Fibroblast of lung (primary cell): ENCODE results near the gene SENP3. TPM values are rescaled to one million over a fixed set of nuclear protein-coding genes. Genes with fewer than 3 reads are reported as not detected.

Experiments
- DNase-seq, 2 donors: peaks; one replicate each; pipeline versions ENCODE4 v3.0.0 to v3.0.0-alpha.2; 2010; ENCODE audit warnings: low read depth in 2 of 2
- H2AFZ ChIP-seq: 2 replicates; pipeline ENCODE4 v1.5.1; 2012; ENCODE audit warnings: low read length, control low read depth, inconsistent platforms
- H3K27ac ChIP-seq: 2 replicates; pipeline ENCODE4 v1.5.1; 2011; ENCODE audit warnings: low read length, control low read depth; ENCODE audit not compliant: insufficient read depth
- H3K27me3 ChIP-seq: 2 replicates; pipeline ENCODE4 v1.5.1; 2011; ENCODE audit warnings: mild to moderate bottlenecking, low read length; ENCODE audit not compliant: control insufficient read depth, insufficient read depth
- H3K36me3 ChIP-seq: 2 replicates; pipeline ENCODE4 v1.5.1; 2011; ENCODE audit warnings: low read length; ENCODE audit not compliant: control insufficient read depth, insufficient read depth
- H3K4me1 ChIP-seq: 2 replicates; pipeline ENCODE4 v1.5.1; 2011; ENCODE audit warnings: low read length; ENCODE audit not compliant: control insufficient read depth, insufficient read depth; ENCODE audit errors: extremely low read depth
- H3K4me2 ChIP-seq: 2 replicates; pipeline ENCODE4 v1.5.1; 2011; ENCODE audit warnings: low read length, control low read depth; ENCODE audit not compliant: insufficient read depth; ENCODE audit errors: extremely low read depth
- H3K4me3 ChIP-seq, 4 experiments: fragments of 200-600 bp in 1 of 4; sonication (generic) in 1 of 4; replicated peaks in 1 of 4; 2 replicates each; pipeline ENCODE4 v1.5.1; 2011 to 2016; ENCODE audit warnings: low read length in 4 of 4, low read depth in 3 of 4, mild to moderate bottlenecking in 3 of 4, control low read depth in 2 of 4, inconsistent platforms in 1 of 4, mixed read lengths in 1 of 4; ENCODE audit not compliant: insufficient read depth in 1 of 4; ENCODE audit errors: control extremely low read depth in 1 of 4
- H3K79me2 ChIP-seq: 2 replicates; pipeline ENCODE4 v1.5.1; 2012; ENCODE audit warnings: mild to moderate bottlenecking, low read length, inconsistent platforms; ENCODE audit not compliant: control insufficient read depth, insufficient read depth
- H3K9ac ChIP-seq: 2 replicates; pipeline ENCODE4 v1.5.1; 2011; ENCODE audit warnings: mild to moderate bottlenecking, low read length, control low read depth; ENCODE audit not compliant: insufficient read depth
- H3K9me3 ChIP-seq: 2 replicates; pipeline ENCODE4 v1.5.1; 2012; ENCODE audit warnings: low read depth, low read length; ENCODE audit not compliant: control insufficient read depth, insufficient read depth
- H4K20me1 ChIP-seq: 2 replicates; pipeline ENCODE4 v1.5.1; 2011; ENCODE audit warnings: low read length; ENCODE audit not compliant: control insufficient read depth, insufficient read depth; ENCODE audit errors: extremely low read depth
- CTCF ChIP-seq, 2 donors: IDR thresholded peaks in 1 of 2; conservative IDR thresholded peaks in 1 of 2; 1 replicate in 1 of 2; 2 replicates in 1 of 2; pipeline ENCODE4 v1.5.1; 2011 to 2012; ENCODE audit warnings: low read length in 2 of 2, control low read depth in 1 of 2, inconsistent platforms in 1 of 2, low read depth in 1 of 2, mild to moderate bottlenecking in 1 of 2
- EZH2 ChIP-seq: IDR thresholded peaks from 2 replicates; pipeline ENCODE4 v1.5.1; 2012; ENCODE audit warnings: low read length, control low read depth, mild to moderate bottlenecking; ENCODE audit errors: missing control alignments
- polyA plus RNA-seq, 2 donors: library from polyadenylated mRNA; depleted of rRNA in 1 of 2; stranded (reverse) in 1 of 2; unstranded in 1 of 2; fragments of >200 nt; gene quantifications; 2 replicates each; pipeline ENCODE4 v1.2.1, GENCODE V29; 2011 to 2012; ENCODE audit warnings: missing spikeins in 1 of 2
- total RNA-seq: library from RNA; depleted of rRNA; stranded (reverse); fragments of >200 nt; gene quantifications from 2 replicates; pipeline ENCODE4 v1.2.1, GENCODE V29; 2014

Gene SENP3
- total and polyA plus RNA-seq, 2 donors (not counting 1 experiment from before 2014, with no cell fraction given) = 66.2 to 67.6 TPM

- TF ChIP-seq EZH2 (no peak), CTCF (conservative IDR thresholded peaks at IDR 0.05 in 1 of 2, IDR thresholded peaks at IDR 0.05 in 1 of 2; ENCODE audit: low read depth in 1 of 2, low read length in 2 of 2) (no peak)
- Histone ChIP-seq H3K4me1 (peaks cover 5% of the 10 kb centered on the region), H3K9me3 (no peaks in the 10 kb centered on the region), H2AFZ (peak overlapping the region; percentile 55), H3K79me2 (peaks cover 39% of the 10 kb centered on the region), H3K4me2 (peak overlapping the region; percentile 75), H3K27me3 (peaks cover 3% of the 10 kb centered on the region), H3K27ac (peak overlapping the region; percentile 57), H3K9ac (no peak overlapping the region), H4K20me1 (no peaks in the 10 kb centered on the region), H3K36me3 (no peaks in the 10 kb centered on the region), H3K4me3 (peak overlapping the region; percentile 36 to 64 (median 50))
- DNase-seq = no peak
Observed at GRCh38 chr17:7615265-7615747, 53.6 kb downstream of the SENP3 start.

DNA sequence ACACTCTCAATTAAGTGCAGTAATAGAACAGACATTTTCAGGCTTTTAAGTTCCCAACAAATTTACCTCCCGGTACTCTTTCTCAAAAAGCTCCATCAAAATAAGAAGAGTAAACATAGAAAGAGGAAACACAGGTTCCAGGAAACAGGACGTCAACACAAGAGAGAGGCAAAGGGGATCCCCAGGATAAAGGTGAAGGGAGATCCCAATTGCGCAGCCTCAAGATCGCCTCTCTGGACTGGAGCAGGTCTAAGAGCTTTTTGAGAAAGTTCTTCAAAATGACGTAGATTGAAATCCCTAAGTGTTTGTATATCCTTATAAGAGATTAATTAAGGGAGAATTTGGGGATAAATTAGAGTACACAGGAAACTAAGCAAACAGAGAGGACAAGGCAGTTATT lies 56.9 kb downstream of the SENP3 start:
- Histone ChIP-seq H3K79me2 (peaks cover 7% of the 10 kb centered on the region), H4K20me1 (no peaks in the 10 kb centered on the region), H3K4me2 (no peak overlapping the region), H3K27me3 (peaks cover 3% of the 10 kb centered on the region), H3K4me1 (no peaks in the 10 kb centered on the region), H3K9me3 (no peaks in the 10 kb centered on the region), H3K9ac (no peak overlapping the region), H2AFZ (no peak overlapping the region), H3K36me3 (no peaks in the 10 kb centered on the region), H3K27ac (no peak overlapping the region), H3K4me3 (no peak overlapping the region)
- no peak for TF ChIP-seq EZH2
- no peak for TF ChIP-seq CTCF (conservative IDR thresholded peaks at IDR 0.05 in 1 of 2, IDR thresholded peaks at IDR 0.05 in 1 of 2; ENCODE audit: low read depth in 1 of 2, low read length in 2 of 2)
- no peak for DNase-seq

GRCh38 chr17:7620835-7621234 lies 59.1 kb downstream of the SENP3 start:
- TF ChIP-seq CTCF (conservative IDR thresholded peaks at IDR 0.05 in 1 of 2, IDR thresholded peaks at IDR 0.05 in 1 of 2; ENCODE audit: low read depth in 1 of 2, low read length in 2 of 2) (no peak), EZH2 (no peak)
- no peaks in the 10 kb centered on the region for H3K79me2 ChIP-seq
- no peak overlapping the region for H3K9ac ChIP-seq
- no peak overlapping the region for H3K4me2 ChIP-seq
- H3K27me3 ChIP-seq = peaks cover 3% of the 10 kb centered on the region
- no peaks in the 10 kb centered on the region for H3K36me3 ChIP-seq
- H3K27ac ChIP-seq = no peak overlapping the region
- no peak for DNase-seq
- H4K20me1 ChIP-seq = no peaks in the 10 kb centered on the region
- H3K4me3 ChIP-seq = no peak overlapping the region
- no peaks in the 10 kb centered on the region for H3K9me3 ChIP-seq
- H2AFZ ChIP-seq = no peak overlapping the region
- no peaks in the 10 kb centered on the region for H3K4me1 ChIP-seq

Other genes starting within 250 kb of the SENP3 start
Only the 30 nearest of the 31 such genes appear.
- 18.2 and 20.1 TPM in 2 replicates for gene NEURL4, start 232.6 kb upstream of the SENP3 start, total RNA-seq
- 6.0 and 8.3 TPM in 2 replicates for gene NEURL4, start 232.6 kb upstream of the SENP3 start, polyA plus RNA-seq
- gene ACAP1, start 225.4 kb upstream of the SENP3 start, total RNA-seq = 2.1 and 3.9 TPM in 2 replicates
- gene ACAP1, start 225.4 kb upstream of the SENP3 start, polyA plus RNA-seq = 0.06 and 0.40 TPM in 2 replicates
- 8.8 and 9.0 TPM in 2 replicates for gene KCTD11, start 209.8 kb upstream of the SENP3 start, total RNA-seq
- gene KCTD11, start 209.8 kb upstream of the SENP3 start, polyA plus RNA-seq = 8.4 and 11.9 TPM in 2 replicates
- gene TMEM95, start 206.8 kb upstream of the SENP3 start, total RNA-seq = not detected in 2 replicates
- gene TMEM95, start 206.8 kb upstream of the SENP3 start, polyA plus RNA-seq = not detected in 2 replicates
- gene TNK1, start 180.8 kb upstream of the SENP3 start, total RNA-seq = 0.66 and 1.0 TPM in 2 replicates
- 0.15 and 0.20 TPM in 2 replicates for gene TNK1, start 180.8 kb upstream of the SENP3 start, polyA plus RNA-seq
- 18.7 and 25.4 TPM in 2 replicates for gene PLSCR3, start 167.4 kb upstream of the SENP3 start, total RNA-seq
- gene PLSCR3, start 167.4 kb upstream of the SENP3 start, polyA plus RNA-seq = 39.1 and 42.1 TPM in 2 replicates
- gene TMEM256, start 157.8 kb upstream of the SENP3 start, total RNA-seq = 206 and 212 TPM in 2 replicates
- gene TMEM256, start 157.8 kb upstream of the SENP3 start, polyA plus RNA-seq = 59.1 and 78.7 TPM in 2 replicates
- 5.1 and 12.1 TPM in 2 replicates for gene NLGN2, start 154.1 kb upstream of the SENP3 start, total RNA-seq
- gene NLGN2, start 154.1 kb upstream of the SENP3 start, polyA plus RNA-seq = 7.3 and 10.0 TPM in 2 replicates
- gene SPEM1, start 141.6 kb upstream of the SENP3 start, total RNA-seq = not detected in 2 replicates
- not detected in 2 replicates for gene SPEM1, start 141.6 kb upstream of the SENP3 start, polyA plus RNA-seq
- gene SPEM2, start 136.3 kb upstream of the SENP3 start, total RNA-seq = not detected in 2 replicates
- not detected in 2 replicates for gene SPEM2, start 136.3 kb upstream of the SENP3 start, polyA plus RNA-seq
- not detected in 2 replicates for gene SPEM3, start 133.1 kb upstream of the SENP3 start, total RNA-seq
- not detected in 2 replicates for gene SPEM3, start 133.1 kb upstream of the SENP3 start, polyA plus RNA-seq
- 1.5 and 1.8 TPM in 2 replicates for gene TMEM102, start 126.5 kb upstream of the SENP3 start, total RNA-seq
- 0.52 and 0.58 TPM in 2 replicates for gene TMEM102, start 126.5 kb upstream of the SENP3 start, polyA plus RNA-seq
- 0.33 and 1.3 TPM in 2 replicates for gene FGF11, start 122.4 kb upstream of the SENP3 start, total RNA-seq
- 0.43 and 0.87 TPM in 2 replicates for gene FGF11, start 122.4 kb upstream of the SENP3 start, polyA plus RNA-seq
- gene CHRNB1, start 116.9 kb upstream of the SENP3 start, total RNA-seq = 5.6 and 12.2 TPM in 2 replicates
- 6.3 and 9.2 TPM in 2 replicates for gene CHRNB1, start 116.9 kb upstream of the SENP3 start, polyA plus RNA-seq
- gene ZBTB4, start 82.3 kb upstream of the SENP3 start, total RNA-seq = 16.4 and 29.9 TPM in 2 replicates
- 21.3 and 22.3 TPM in 2 replicates for gene ZBTB4, start 82.3 kb upstream of the SENP3 start, polyA plus RNA-seq
- gene SLC35G6, start 80.5 kb upstream of the SENP3 start, total RNA-seq = not detected in 2 replicates
- not detected in 2 replicates for gene SLC35G6, start 80.5 kb upstream of the SENP3 start, polyA plus RNA-seq
- 60.1 and 75.8 TPM in 2 replicates for gene POLR2A, start 77.6 kb upstream of the SENP3 start, total RNA-seq
- gene POLR2A, start 77.6 kb upstream of the SENP3 start, polyA plus RNA-seq = 6.8 and 7.1 TPM in 2 replicates
- 5.1 and 9.6 TPM in 2 replicates for gene TNFSF12, start 12.9 kb upstream of the SENP3 start, total RNA-seq
- 34.4 and 35.9 TPM in 2 replicates for gene TNFSF12, start 12.9 kb upstream of the SENP3 start, polyA plus RNA-seq
- 1.5 and 2.0 TPM in 2 replicates for gene TNFSF13, start 3.2 kb upstream of the SENP3 start, total RNA-seq
- 2.5 and 2.8 TPM in 2 replicates for gene TNFSF13, start 3.2 kb upstream of the SENP3 start, polyA plus RNA-seq
- gene CD68, start 17.7 kb downstream of the SENP3 start, total RNA-seq = 16.2 and 29.4 TPM in 2 replicates
- gene CD68, start 17.7 kb downstream of the SENP3 start, polyA plus RNA-seq = 90.4 and 250 TPM in 2 replicates
- gene MPDU1, start 21.9 kb downstream of the SENP3 start, total RNA-seq = 29.5 and 51.9 TPM in 2 replicates
- gene MPDU1, start 21.9 kb downstream of the SENP3 start, polyA plus RNA-seq = 107 and 172 TPM in 2 replicates
- gene SOX15, start 28.2 kb downstream of the SENP3 start, total RNA-seq = under 0.01 and 0.50 TPM in 2 replicates
- gene SOX15, start 28.2 kb downstream of the SENP3 start, polyA plus RNA-seq = 0.36 and 0.78 TPM in 2 replicates
- 39.8 and 46.6 TPM in 2 replicates for gene FXR2, start 53.0 kb downstream of the SENP3 start, total RNA-seq
- 22.0 and 28.1 TPM in 2 replicates for gene FXR2, start 53.0 kb downstream of the SENP3 start, polyA plus RNA-seq
- gene SAT2, start 65.9 kb downstream of the SENP3 start, total RNA-seq = 54.3 and 55.5 TPM in 2 replicates
- gene SAT2, start 65.9 kb downstream of the SENP3 start, polyA plus RNA-seq = 47.0 and 48.2 TPM in 2 replicates
- 0.26 and 0.33 TPM in 2 replicates for gene SHBG, start 68.2 kb downstream of the SENP3 start, total RNA-seq
- 0.27 and 0.45 TPM in 2 replicates for gene SHBG, start 68.2 kb downstream of the SENP3 start, polyA plus RNA-seq
- gene ATP1B2, start 89.0 kb downstream of the SENP3 start, total RNA-seq = 0.33 TPM in 1 of 2 replicates, not detected in the other
- gene ATP1B2, start 89.0 kb downstream of the SENP3 start, polyA plus RNA-seq = 0.02 and 0.05 TPM in 2 replicates
- gene TP53, start 125.6 kb downstream of the SENP3 start, total RNA-seq = 23.0 and 24.7 TPM in 2 replicates
- 35.5 and 43.2 TPM in 2 replicates for gene TP53, start 125.6 kb downstream of the SENP3 start, polyA plus RNA-seq
- gene WRAP53, start 126.6 kb downstream of the SENP3 start, total RNA-seq = 2.3 and 3.1 TPM in 2 replicates
- gene WRAP53, start 126.6 kb downstream of the SENP3 start, polyA plus RNA-seq = 3.0 and 7.2 TPM in 2 replicates
- 0.26 and 0.33 TPM in 2 replicates for gene EFNB3, start 143.3 kb downstream of the SENP3 start, total RNA-seq
- gene EFNB3, start 143.3 kb downstream of the SENP3 start, polyA plus RNA-seq = 0.51 and 3.7 TPM in 2 replicates
- gene DNAH2, start 155.8 kb downstream of the SENP3 start, total RNA-seq = 0.17 and 0.26 TPM in 2 replicates
- gene DNAH2, start 155.8 kb downstream of the SENP3 start, polyA plus RNA-seq = 0.06 and 0.08 TPM in 2 replicates